NCI-H226 (cell line): Measurements from ENCODE around the gene PLEK2.
"Not testable (repeated sequence)": the region's sequence is repeated elsewhere in the genome, so short reads cannot be mapped to it uniquely, and the experiment has no call there.

Experiments used
- DNase-seq: peaks from one replicate; pipeline ENCODE4 v3.0.0-alpha.2; 2015

PLEK2 gene

DNA sequence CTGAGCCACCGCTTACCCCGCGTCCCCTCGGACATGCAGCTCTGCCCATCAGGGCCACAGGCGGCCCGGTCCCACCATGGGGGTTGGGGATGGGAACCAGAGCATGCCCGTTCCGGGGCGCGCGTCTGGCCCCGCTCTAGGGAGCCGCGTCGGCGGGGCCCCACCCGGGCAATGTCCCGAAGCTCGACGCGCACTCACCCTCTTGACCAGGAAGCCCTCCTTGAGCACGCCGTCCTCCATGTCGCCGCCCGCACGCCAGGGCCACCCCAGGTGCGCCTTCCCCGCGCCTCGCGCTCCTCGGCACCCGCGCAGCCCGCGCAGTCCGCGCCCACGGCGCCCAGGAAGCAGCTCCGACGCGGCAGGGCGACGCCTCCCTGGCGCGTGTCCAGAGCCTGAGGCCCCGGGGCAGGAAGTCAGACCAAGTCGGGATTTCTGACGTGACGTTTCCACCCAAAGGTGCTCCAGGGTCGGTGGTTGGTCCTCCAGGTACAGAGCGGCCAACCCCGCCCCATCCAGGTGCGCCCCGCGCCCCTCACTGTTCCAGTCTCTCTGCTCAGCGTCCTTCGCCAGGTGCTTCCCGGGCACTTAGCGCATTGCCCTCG, at the start of gene PLEK2:
TSS of gene PLEK2 (minus strand) at position 346 of the 602 bp plus-strand sequence. CDS start at position 240, 106 bp downstream.
- peak; percentile 54 for DNase-seq

GRCh38 chr14:67461341-67461985, 49.5 kb upstream of the PLEK2 start:
- DNase-seq = peak; percentile 61

DNA sequence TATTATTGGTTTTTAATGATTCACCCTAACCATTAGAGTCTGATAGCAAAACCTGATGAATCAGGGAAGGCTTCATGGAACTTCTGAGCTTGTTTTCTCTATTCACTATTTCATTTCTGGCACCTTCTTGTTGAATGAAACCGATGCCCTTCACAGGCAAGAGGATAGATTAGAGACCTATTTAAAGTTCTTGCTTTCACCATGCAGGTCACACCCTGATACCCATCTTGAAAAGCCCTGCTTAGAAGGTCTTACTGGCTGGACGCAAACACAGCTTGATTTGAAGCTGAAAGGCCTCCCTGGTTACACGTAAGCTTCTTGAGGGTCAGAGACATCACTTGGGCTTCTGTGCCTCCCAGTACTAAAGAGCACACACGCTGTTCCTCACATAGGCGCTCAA, 47.4 kb upstream of the PLEK2 start:
- DNase-seq = no peak

DNA sequence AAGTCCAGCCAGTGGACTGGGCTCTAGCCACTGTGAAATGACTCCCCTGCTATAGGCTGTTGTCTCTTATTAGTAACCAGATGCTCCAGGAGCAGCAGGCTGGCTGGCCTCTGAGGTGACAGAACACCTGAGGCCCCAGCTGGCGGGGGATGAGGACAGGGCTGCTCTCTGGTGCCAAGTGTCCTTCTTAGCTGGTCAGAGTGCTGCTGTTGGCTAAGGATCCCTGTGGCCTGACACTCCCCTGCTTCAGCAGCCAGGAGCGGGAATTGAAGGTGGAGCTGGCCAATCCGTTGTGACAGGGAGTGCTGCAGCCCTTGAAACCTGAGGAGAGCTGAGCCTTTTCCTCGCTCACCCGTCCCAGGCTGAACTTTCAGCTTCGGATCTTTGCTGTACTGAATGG, 45.8 kb upstream of the PLEK2 start:
- DNase-seq = no peak

DNA sequence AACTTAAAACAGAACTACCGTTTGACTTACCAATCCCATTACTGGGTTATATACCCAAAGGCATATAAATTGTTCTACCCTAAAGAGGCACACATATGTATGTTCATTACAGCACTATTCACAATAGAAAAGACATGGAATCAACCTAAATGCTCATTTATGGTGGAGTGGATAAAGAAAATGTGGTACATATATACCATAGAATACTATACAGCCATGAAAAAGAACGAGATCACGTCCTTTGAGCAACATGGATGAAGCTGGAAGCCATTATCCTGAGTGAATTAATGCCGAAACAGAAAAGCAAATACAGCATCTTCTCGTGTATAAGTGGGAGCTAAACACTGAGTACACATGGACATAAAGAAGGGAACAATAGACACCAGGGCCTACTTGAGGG, 44.8 kb upstream of the PLEK2 start:
- DNase-seq = no peak

- DNase-seq = no peak
These were observed 41.8 kb upstream of the PLEK2 start for GRCh38 chr14:67453575-67454300.

- not testable (repeated sequence) for DNase-seq
These were observed 39.7 kb upstream of the PLEK2 start for GRCh38 chr14:67451667-67452066.

GRCh38 chr14:67449096-67449495, 37.1 kb upstream of the PLEK2 start:
- DNase-seq = no peak

DNA sequence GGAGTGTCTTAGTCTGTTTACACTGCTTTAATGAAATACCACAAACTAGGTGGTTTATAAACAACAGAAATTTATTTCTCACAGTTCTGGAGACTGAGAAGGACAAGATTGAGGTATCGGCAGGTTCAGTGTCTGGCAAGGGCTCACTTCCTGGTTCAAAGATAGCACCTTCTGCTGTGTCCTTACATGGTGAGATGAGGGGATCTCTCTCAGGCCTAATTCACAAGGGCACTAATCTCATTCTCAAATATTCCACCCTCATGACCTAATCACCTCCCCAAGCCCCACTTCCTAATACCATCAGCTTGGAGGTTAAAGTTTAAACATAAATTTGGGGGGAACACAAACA, 35.0 kb upstream of the PLEK2 start:
- no peak for DNase-seq

- DNase-seq = peak; percentile 7
These were observed 34.5 kb upstream of the PLEK2 start for GRCh38 chr14:67446371-67447032.

- DNase-seq = peak; percentile 33
These were observed 32.4 kb upstream of the PLEK2 start for GRCh38 chr14:67444395-67444794.

DNA sequence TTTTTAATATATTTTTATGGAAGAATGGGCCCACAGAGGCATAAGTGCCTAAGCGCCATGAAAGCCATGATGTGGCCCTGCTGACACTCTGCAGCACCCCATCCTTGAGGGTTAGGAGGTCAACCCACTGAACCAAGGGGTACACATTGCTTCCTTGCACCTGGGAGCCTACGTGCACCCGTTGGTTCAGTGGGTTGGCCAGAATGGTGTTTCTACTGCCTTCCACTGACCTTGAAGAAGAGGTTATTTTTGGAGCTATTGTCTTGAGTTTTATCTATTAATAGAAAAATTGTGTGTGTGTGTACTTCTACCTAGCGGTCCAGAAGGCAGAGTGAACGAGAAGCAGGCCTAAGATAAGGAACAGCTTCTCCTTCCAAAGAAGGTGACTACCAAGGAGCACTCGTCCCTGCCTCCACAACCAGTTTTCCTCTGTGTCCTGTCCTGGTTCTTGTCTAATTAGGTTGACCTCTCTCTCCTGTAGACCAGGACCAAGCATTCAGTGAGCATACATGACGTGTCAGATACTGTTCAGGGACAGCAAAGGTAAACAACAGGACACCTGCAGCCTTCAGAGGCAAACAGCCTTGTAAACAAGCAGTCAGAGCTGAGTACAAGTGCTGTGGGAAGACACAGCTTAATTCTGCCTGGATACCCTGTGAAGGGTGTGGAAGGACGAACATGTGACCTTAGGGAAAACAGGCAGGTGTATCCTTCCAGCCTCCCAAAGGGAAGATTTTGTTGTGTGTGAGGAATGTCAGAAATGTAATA, 30.4 kb upstream of the PLEK2 start:
- DNase-seq = no peak

DNA sequence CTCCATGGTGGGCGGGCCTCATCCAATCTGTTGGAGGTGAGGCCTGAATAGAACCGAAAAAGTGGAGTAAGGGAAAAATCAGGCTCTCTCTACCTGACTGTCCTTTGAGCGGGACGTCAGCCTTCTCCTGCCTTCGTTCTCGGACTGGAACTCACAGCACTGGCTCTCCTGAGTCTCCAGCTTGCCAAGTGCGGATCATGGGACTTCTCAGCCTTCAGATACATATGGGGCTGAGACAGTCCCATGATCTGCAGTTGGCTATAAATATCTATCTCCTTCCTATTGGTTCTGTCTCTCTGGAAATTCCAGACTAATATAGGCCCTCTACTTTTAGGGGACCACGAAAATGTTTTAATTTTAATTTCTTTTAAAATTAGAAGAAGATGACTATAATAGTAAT, 29.7 kb upstream of the PLEK2 start:
- no peak for DNase-seq

DNA sequence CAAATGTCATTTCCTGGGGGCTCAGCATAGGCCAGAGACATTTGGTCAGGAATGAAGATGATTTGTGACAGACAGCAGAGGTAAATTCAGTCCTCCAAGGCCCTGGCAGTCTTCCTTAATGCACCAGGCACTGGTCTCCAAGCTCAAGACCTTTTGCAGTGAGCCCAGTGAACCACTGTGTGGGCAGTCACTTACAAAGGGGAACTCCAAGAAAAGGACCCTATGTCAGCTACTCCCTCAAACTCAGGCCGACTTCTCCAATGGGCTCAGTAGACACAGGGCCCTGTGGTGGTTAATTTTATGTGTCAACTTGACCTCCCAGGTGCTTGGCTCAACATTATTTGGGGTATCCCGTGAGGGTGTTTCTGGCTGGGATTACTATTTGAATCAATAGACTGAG, 29.3 kb upstream of the PLEK2 start:
- DNase-seq = no peak

- DNase-seq = no peak
These were observed 28.5 kb upstream of the PLEK2 start for GRCh38 chr14:67440513-67440912.

DNA sequence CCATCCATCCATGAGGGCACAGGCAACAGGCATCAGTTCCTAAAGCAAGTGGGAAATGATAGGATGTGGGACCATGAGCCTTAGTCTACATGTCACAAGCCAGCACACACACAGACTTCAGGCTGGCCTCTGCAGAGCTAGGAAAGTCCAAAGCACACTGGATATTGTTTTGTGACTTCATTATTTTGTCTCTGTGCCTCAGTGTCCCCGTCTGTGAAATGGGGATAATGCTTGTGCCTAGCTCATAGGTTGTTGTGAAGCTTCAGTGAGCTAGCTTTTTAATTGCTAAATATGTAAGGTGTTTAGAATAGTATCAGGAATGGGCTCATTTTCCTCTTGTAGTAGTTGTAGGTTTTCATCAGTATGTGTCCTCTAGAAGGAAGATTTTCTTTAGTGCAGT, 27.0 kb upstream of the PLEK2 start:
- DNase-seq = no peak

GRCh38 chr14:67436006-67436866, 24.3 kb upstream of the PLEK2 start:
- DNase-seq = no peak

- no peak for DNase-seq
These were observed 23.6 kb upstream of the PLEK2 start for GRCh38 chr14:67435603-67436002.

DNA sequence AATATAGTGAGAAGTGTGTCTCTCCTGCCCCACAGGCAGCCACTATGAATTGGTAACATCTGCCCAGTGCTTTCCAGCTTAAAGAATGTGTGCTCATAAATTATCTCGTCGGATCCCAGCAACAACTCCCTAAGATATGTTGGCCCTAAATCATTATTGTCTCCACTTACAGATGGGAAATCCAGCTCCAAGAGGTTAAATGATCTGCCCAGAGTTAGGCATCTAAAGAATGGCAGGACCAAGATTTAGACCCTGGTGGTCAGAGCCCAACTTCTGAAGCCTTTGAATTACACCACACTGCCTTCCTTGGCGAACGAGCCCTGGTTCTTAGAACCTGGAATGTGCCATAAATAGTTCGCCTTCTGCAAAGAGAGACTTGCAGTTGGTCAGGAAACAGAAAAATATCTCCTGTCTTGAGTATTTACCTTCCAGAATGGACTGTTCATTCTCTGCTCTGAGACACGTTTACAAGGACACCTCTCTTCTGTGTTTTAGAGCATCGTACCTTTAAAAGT, 20.1 kb upstream of the PLEK2 start:
- no peak for DNase-seq

DNA sequence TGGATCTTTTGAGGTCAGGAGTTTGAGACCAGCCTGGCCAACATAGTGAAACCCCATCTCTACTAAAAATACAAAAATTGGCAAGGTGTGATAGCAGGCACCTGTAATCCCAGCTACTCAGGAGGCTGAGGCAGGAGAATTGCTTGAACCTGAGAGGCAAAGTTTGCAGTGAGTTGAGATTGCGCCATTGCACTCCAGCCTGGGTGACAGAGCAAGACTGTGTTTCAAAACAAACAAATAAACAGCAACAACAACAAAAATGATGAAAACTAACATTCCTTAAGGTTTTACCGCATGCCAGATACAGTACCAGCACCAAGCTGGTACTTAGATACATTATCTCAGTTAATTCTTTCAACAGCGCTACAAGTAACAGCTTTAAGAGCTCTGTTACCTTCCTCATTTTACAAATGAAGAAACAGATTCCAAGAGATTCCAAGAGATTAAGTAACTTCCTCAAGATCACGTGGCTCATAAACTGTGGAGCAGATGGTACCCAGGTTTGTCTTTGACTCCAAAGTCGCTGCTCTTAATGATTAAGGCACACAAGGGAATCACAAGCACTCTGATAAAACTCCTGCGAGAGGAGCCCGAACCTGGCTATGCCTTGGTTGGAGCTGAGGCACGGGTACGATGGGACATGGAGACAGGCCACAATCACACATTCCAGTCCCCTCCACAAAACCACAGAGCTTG, 17.7 kb upstream of the PLEK2 start:
- DNase-seq = no peak

DNA sequence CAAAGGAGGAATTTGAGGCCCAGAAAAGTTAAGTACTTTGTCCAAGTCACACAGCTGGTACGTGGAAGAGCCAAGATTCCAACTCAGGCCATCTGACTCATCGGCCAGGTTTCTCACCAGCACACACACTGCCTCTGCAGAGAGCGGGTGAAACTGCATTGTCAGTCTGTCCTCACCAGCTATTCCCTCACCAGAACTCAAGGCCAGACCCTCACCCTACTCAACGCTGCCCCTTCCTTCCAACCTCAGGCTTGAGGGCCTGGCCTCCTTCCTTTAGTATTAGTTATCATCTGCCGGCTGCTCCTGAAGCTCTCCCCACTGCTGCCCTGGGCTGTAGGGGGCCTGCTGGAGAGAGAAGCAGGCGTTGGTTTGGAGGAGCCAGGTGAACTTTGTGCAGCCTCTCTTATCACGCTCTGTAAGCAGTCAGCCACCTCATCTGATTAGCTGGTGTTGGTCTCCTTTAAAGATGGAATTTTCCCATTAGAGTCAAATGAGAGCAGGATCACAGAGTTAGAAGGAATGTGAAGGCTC, 16.6 kb upstream of the PLEK2 start:
- DNase-seq = peak; percentile 79
